Liver (tissue), 3 donors: ENCODE measurements around the gene FAM184B.

Source experiments
- ATF3 ChIP-seq: IDR thresholded peaks from 2 replicates; pipeline ENCODE4 v1.6.1; 2016; ENCODE audit warnings: antibody characterized with exemption
- CTCF ChIP-seq: fragments of 150-350 bp; IDR thresholded peaks from 2 replicates; pipeline ENCODE4 v1.5.1; 2017; ENCODE audit warnings: improper control_type of control experiment, low read depth, low read length; ENCODE audit not compliant: missing input control
- GABPA ChIP-seq, 2 donors: IDR thresholded peaks in 1 of 2; conservative IDR thresholded peaks in 1 of 2; 2 replicates each; pipeline ENCODE4 v1.6.1; 2016; ENCODE audit warnings: antibody characterized with exemption in 2 of 2, mild to moderate bottlenecking in 1 of 2, moderate library complexity in 1 of 2
- HNF4A ChIP-seq, 2 donors: conservative IDR thresholded peaks; 2 replicates each; pipeline ENCODE4 v1.6.1; 2016; ENCODE audit warnings: antibody characterized with exemption in 2 of 2, mild to moderate bottlenecking in 2 of 2
- JUND ChIP-seq, 2 donors: IDR thresholded peaks; 2 replicates each; pipeline ENCODE4 v1.6.1; 2016; ENCODE audit warnings: antibody characterized with exemption in 2 of 2
- MAX ChIP-seq: IDR thresholded peaks from 2 replicates; pipeline ENCODE4 v1.6.1; 2016; ENCODE audit warnings: antibody characterized with exemption
- NR2F2 ChIP-seq: IDR thresholded peaks from 2 replicates; pipeline ENCODE4 v1.6.1; 2016; ENCODE audit warnings: antibody characterized with exemption
- REST ChIP-seq: IDR thresholded peaks from 2 replicates; pipeline ENCODE4 v1.6.1; 2016; ENCODE audit warnings: antibody characterized with exemption, mild to moderate bottlenecking
- RXRA ChIP-seq, 2 donors: IDR thresholded peaks; 2 replicates each; pipeline ENCODE4 v1.6.1; 2017 to 2018; ENCODE audit warnings: antibody characterized with exemption in 2 of 2, mild to moderate bottlenecking in 1 of 2
- SP1 ChIP-seq: IDR thresholded peaks from 2 replicates; pipeline ENCODE4 v1.6.1; 2018; ENCODE audit warnings: antibody characterized with exemption, mild to moderate bottlenecking
- YY1 ChIP-seq: IDR thresholded peaks from 2 replicates; pipeline ENCODE4 v1.6.1; 2016; ENCODE audit warnings: antibody characterized with exemption, mild to moderate bottlenecking
- donor health status: healthy.
- donor health status: healthy.

- TF ChIP-seq CTCF (no peak), SP1 (no peak), REST (no peak), GABPA (IDR thresholded peaks at IDR 0.05 in 1 of 2, conservative IDR thresholded peaks at IDR 0.05 in 1 of 2) (no peak), YY1 (no peak), RXRA (IDR thresholded peaks at IDR 0.05) (no peak), MAX (no peak), HNF4A (conservative IDR thresholded peaks at IDR 0.05) (no peak), ATF3 (no peak), JUND (IDR thresholded peaks at IDR 0.05) (no peak), NR2F2 (no peak)
Observed at GRCh38 chr4:17718471-17718870, 63.0 kb downstream of the FAM184B start.
